Body of pancreas (tissue), 4 donors: Measurements from ENCODE around the gene SGMS1. TPM values are rescaled to one million over a fixed set of nuclear protein-coding genes. Genes with fewer than 3 reads are reported as not detected.
A peak's percentile ranks its signal among the peaks of the same experiment; 100 is the strongest.

Source experiments
- ATAC-seq: fragments of 150-250 bp; one replicate; pipeline ENCODE4 v1.9.1; 2016
- DNase-seq, 4 donors: peaks; one replicate each; pipeline ENCODE4 v3.0.0-alpha.2; 2019
- H3K27ac ChIP-seq, 4 donors: fragments of 200-600 bp; sonication (generic); 1 replicate in 3 of 4; 2 replicates in 1 of 4; pipeline versions ENCODE4 v1.5.1 to v1.6.1; 2016 to 2019; ENCODE audit warnings: mild to moderate bottlenecking in 1 of 4, mixed read lengths in 1 of 4, moderate library complexity in 1 of 4
- H3K27me3 ChIP-seq, 2 donors: fragments of 200-600 bp; sonication (generic); one replicate each; pipeline ENCODE4 v1.6.0; 2016; ENCODE audit warnings: mild to moderate bottlenecking in 1 of 2
- H3K36me3 ChIP-seq, 2 donors: fragments of 200-600 bp; sonication (generic); replicated peaks in 1 of 2; 2 replicates each; pipeline ENCODE4 v1.5.1; 2016; ENCODE audit warnings: low read depth in 2 of 2; ENCODE audit not compliant: insufficient read depth in 1 of 2
- H3K4me1 ChIP-seq: fragments of 200-600 bp; sonication (generic); one replicate; pipeline ENCODE4 v1.6.0; 2016
- H3K4me3 ChIP-seq, 2 donors: fragments of 200-600 bp; sonication (generic); 1 replicate in 1 of 2; 2 replicates in 1 of 2; pipeline ENCODE4 v1.5.1; 2016 to 2019
- H3K9me3 ChIP-seq, 3 donors: fragments of 200-600 bp; sonication (generic); 1 replicate in 2 of 3; 2 replicates in 1 of 3; pipeline ENCODE4 v1.5.1; 2016
- CTCF ChIP-seq, 7 experiments: fragments of 450-650 bp in 4 of 7; fragments of 200-600 bp in 3 of 7; sonication (generic) in 3 of 7; IDR thresholded peaks; one replicate each; pipeline ENCODE4 v1.5.1; 2016 to 2019; ENCODE audit warnings: antibody characterized with exemption in 7 of 7
- POLR2A ChIP-seq, 3 donors: fragments of 450-650 bp; IDR thresholded peaks; one replicate each; pipeline ENCODE4 v1.6.1; 2016; ENCODE audit warnings: antibody characterized with exemption in 3 of 3, mild to moderate bottlenecking in 2 of 3
- WGBS, 2 donors: methylation state at CpG; one replicate each; pipeline ENCODE4 v1.1.5; 2017; 5-methylcytosine and 5-hydroxymethylcytosine counted together
- intact Hi-C: fragments of 100-400 bp; cut with DNase I; formaldehyde crosslinking; loops from one replicate; pipeline ENCODE4 v1.15.1; 2023
- total RNA-seq, 2 donors: library from RNA; depleted of rRNA; stranded (reverse); fragments of >200 nt; gene quantifications; one replicate each; pipeline ENCODE4 v1.1.0, GENCODE V29; 2016

SGMS1 gene
- total RNA-seq, 2 donors from 2014 or later, result 46.2 to 68.9 TPM

GRCh38 chr10:50586740-50587088 is 37.0 kb downstream of the SGMS1 start:
- no peak overlapping the region for H3K4me3 ChIP-seq
- no peak for ATAC-seq
- no peak for DNase-seq
- TF ChIP-seq CTCF (IDR thresholded peaks at IDR 0.05) (no peak), POLR2A (IDR thresholded peaks at IDR 0.05) (no peak)
- H3K4me1 ChIP-seq, result peaks cover 19% of the 10 kb centered on the region
- H3K27ac ChIP-seq, result no peak overlapping the region
- H3K27me3 ChIP-seq, result no peaks in the 10 kb centered on the region
- no peaks in the 10 kb centered on the region for H3K9me3 ChIP-seq
- no peaks in the 10 kb centered on the region for H3K36me3 ChIP-seq
- intact Hi-C loops, result no loop called here
- WGBS, 2 donors, result 79 to 92% methylated on average over 1 of the region's 1 CpG

GRCh38 chr10:50585921-50586739 is 37.6 kb downstream of the SGMS1 start:
- DNase-seq, result no peak
- no peak for ATAC-seq
- H3K27me3 ChIP-seq, result no peaks in the 10 kb centered on the region
- H3K36me3 ChIP-seq, result no peaks in the 10 kb centered on the region
- peaks cover 25% of the 10 kb centered on the region for H3K4me1 ChIP-seq
- no peak overlapping the region for H3K27ac ChIP-seq
- intact Hi-C loops, result no loop called here
- H3K9me3 ChIP-seq, result no peaks in the 10 kb centered on the region
- no peak overlapping the region for H3K4me3 ChIP-seq
- TF ChIP-seq CTCF (IDR thresholded peaks at IDR 0.05), result no peak
- 73 to 76% methylated on average over 6 of the region's 6 CpGs for WGBS, 2 donors

DNA sequence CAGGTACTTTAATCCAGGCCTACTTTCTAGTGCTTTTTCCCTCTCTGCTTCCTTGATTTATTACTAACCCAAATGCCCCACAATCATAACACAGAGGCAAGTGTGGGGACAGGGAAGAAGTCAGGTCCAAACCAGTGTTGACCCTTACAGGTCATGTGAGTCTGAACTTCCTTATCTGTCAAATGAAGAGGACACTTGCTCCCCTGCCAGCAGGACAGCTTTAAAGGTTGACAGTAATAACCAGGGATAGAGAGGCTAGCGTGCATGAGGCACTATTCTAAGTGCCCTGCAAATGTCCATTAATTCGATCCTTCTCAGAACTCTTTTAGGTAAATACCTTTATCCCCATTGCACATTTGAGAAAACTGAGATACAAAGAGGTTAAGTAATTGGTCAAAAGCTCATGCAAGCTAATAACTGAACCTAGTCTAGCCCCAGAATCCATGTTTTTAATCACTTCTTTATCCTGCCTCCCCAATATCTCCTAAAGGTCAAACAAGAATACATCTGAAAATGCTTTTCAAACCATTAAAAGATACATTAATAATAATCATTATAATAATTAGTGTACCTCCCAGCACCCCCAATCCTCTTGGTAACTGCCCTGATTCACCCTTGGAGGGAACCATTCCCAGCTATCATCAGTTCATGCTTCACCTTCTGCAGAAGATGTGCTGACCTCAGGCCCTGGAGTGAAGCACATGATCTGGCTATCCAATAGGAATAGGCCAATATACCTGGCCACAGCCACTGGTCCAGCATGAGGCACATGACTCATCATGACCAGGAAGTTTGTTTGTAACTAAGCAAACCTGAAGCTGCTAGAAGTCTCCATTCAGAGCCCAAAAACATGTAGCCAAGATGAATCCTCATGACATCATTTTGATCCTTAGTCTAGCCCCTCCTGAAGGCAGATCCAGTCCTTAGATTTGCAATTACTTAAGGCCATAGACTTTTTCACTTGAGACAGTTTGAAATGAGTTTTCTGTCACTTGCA is 40.7 kb downstream of the SGMS1 start:
- Histone ChIP-seq H3K4me3 (no peak overlapping the region), H3K27me3 (no peaks in the 10 kb centered on the region), H3K9me3 (no peaks in the 10 kb centered on the region), H3K27ac (peak overlapping the region in 2 of 4 donors; percentile 3 to 10), H3K4me1 (peaks cover 55% of the 10 kb centered on the region), H3K36me3 (no peaks in the 10 kb centered on the region)
- DNase-seq, result no peak
- 95 to 97% methylated on average over 2 of the region's 2 CpGs for WGBS, 2 donors
- ATAC-seq, result peak; percentile 38
- intact Hi-C loops, result no loop called here
- TF ChIP-seq CTCF (IDR thresholded peaks at IDR 0.05) (no peak), POLR2A (IDR thresholded peaks at IDR 0.05) (no peak)

DNA sequence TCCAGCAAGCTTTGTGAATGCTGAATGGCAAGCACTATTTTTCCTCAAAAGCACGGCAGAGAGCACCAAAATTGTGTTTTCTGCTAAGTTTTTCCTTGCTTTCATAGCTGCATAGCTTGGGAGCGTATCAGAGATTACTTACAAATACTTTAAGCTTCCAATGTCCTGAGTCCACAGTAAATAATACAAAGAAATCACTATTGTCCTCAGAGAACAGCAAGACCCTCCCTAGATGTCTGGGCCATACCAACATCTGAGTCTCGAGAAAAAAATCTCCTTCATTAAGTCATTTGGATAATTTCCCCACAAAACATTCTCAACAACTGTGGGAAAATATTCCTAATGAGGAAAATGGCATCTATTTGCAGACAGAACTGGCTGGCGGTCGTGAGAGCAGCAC is 41.7 kb downstream of the SGMS1 start:
- WGBS, 2 donors, result 84 to 89% methylated on average over 5 of the region's 5 CpGs
- intact Hi-C loops, result no loop called here
- Histone ChIP-seq H3K9me3 (no peaks in the 10 kb centered on the region), H3K4me1 (peaks cover 66% of the 10 kb centered on the region), H3K27ac (peak overlapping the region in 2 of 4 donors; percentile 3 to 5), H3K36me3 (no peaks in the 10 kb centered on the region), H3K4me3 (no peak overlapping the region), H3K27me3 (no peaks in the 10 kb centered on the region)
- no peak for TF ChIP-seq CTCF (IDR thresholded peaks at IDR 0.05)
- no peak for TF ChIP-seq POLR2A (IDR thresholded peaks at IDR 0.05)
- ATAC-seq (no peak), DNase-seq (no peak)
